ENCODE results near the gene PSORS1C2. TPM values are rescaled to one million over a fixed set of nuclear protein-coding genes. Genes with fewer than 3 reads are reported as not detected.

Gene PSORS1C2
- total and polyA plus RNA-seq, 2 experiments from 2014 or later: not detected

DNA sequence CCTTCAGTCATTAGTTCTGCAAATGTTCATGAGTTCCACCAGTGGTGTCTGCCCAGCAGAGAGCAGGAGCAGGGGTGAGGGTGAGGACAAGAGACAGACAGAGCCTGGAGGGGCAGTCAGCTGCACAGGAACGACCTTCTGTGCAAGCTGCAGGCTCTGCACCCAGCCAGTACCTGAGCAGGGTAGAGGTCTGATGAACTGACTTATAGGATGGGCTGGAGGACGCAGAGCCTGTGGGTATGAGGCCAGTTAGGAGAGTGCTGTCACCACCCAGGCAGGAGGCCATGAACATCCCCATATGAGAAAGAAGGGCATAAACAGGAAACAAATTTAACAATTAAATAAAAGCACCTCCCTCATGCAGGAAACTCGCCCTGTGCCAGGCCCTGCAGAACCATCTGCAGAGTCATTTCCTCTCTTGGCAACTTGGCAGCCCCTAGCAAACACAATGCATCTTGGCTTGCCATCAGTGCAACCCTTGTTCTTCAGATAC is 44.4 kb downstream of the PSORS1C2 start:
- in situ Hi-C loops (cut with MboI): loop anchor here (25.0 kb wide), 1 partner anchor 357 kb away; the partner anchor contains the start of genes FLOT1 and IER3
- peak; percentile 51 for DNase-seq
- no peaks in the 10 kb centered on the region for H4K20me1 ChIP-seq (ENCODE audit: insufficient read depth)
- no peak overlapping the region for H3K4me3 ChIP-seq
- H3K9ac ChIP-seq: no peak overlapping the region
- H2AFZ ChIP-seq: no peak overlapping the region
- no peaks in the 10 kb centered on the region for H3F3A ChIP-seq (ENCODE audit: insufficient read depth)
- no peaks in the 10 kb centered on the region for H3K27me3 ChIP-seq (replicated peaks; ENCODE audit: insufficient read depth)
- H3K79me2 ChIP-seq (ENCODE audit: insufficient read depth): no peaks in the 10 kb centered on the region
- peaks cover 4% of the 10 kb centered on the region; the same call in 1 of the 2 replicates for H3K4me1 ChIP-seq (ENCODE audit: insufficient read depth)
- no peak overlapping the region for H3K4me2 ChIP-seq (ENCODE audit: unreplicated experiment)
- H3K36me3 ChIP-seq (ENCODE audit: low read depth): no peaks in the 10 kb centered on the region
- no peak for TF ChIP-seq EZH2 (IDR thresholded peaks at IDR 0.05; ENCODE audit: insufficient read depth, poor library complexity, severe bottlenecking)
- TF ChIP-seq EZH2phosphoT487 (IDR thresholded peaks at IDR 0.05; ENCODE audit: insufficient read depth, low read depth): no peak
- H3K27ac ChIP-seq: no peak overlapping the region
- WGBS, 2 experiments (ENCODE audit: low coverage in 1 of 2, low lambda C conversion rate in 2 of 2, missing lambda C conversion rate in 2 of 2): 51 to 53% methylated on average over 3 of the region's 3 CpGs
- H3K9me3 ChIP-seq (ENCODE audit: low read depth): no peaks in the 10 kb centered on the region
- H3K9me2 ChIP-seq (ENCODE audit: insufficient read depth): no peaks in the 10 kb centered on the region

DNA sequence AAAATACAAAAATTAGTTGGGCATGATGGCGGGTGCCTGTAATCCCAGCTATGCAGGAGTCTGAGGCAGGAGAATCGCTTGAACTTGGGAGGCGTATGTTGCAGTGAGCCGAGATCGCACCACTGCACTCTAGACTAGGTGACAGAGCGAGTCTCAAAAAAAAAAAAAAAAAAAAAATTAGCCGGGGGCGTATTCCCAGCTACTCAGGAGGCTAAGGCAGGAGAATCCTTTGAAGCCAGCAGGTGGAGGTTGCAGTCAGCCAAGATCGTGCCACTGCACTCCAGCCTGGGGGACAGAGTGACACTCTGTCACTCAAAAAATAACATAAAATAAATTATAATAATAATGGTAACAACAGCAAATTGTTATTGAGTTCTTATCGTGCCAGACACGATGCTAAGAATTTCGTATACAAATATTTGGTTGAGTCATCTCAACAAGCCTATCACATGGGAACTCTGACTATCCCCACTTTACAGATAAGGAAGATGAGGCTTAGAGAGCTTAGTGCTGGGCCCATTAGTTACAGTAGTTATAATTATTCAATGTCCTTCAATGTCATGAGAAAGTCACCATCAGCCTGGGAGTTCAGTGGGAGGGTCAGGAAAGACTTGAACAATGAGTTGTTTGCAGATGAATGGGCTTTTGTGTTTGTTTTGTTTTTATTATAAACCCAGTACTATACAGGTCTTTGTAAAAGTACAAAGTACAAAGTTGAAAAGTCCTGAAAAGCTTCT is 45.9 kb downstream of the PSORS1C2 start:
- H2AFZ ChIP-seq: no peak overlapping the region
- H3K36me3 ChIP-seq (ENCODE audit: low read depth): no peaks in the 10 kb centered on the region
- H3K9ac ChIP-seq: no peak overlapping the region
- H3F3A ChIP-seq (ENCODE audit: insufficient read depth): no peaks in the 10 kb centered on the region
- no peak overlapping the region for H3K27ac ChIP-seq
- DNase-seq: no peak
- H3K4me3 ChIP-seq: no peak overlapping the region
- H3K4me1 ChIP-seq (ENCODE audit: insufficient read depth): peaks cover 4% of the 10 kb centered on the region; the same call in 1 of the 2 replicates
- no peaks in the 10 kb centered on the region for H3K27me3 ChIP-seq (replicated peaks; ENCODE audit: insufficient read depth)
- H3K79me2 ChIP-seq (ENCODE audit: insufficient read depth): no peaks in the 10 kb centered on the region
- WGBS, 2 experiments (ENCODE audit: low coverage in 1 of 2, low lambda C conversion rate in 2 of 2, missing lambda C conversion rate in 2 of 2): 85 to 86% methylated on average over 12 of the region's 12 CpGs
- no peaks in the 10 kb centered on the region for H4K20me1 ChIP-seq (ENCODE audit: insufficient read depth)
- no peaks in the 10 kb centered on the region for H3K9me2 ChIP-seq (ENCODE audit: insufficient read depth)
- in situ Hi-C loops (cut with MboI): loop anchor here (25.0 kb wide), 1 partner anchor 356 kb away; the partner anchor contains the start of genes FLOT1 and IER3
- no peak overlapping the region for H3K4me2 ChIP-seq (ENCODE audit: unreplicated experiment)
- TF ChIP-seq EZH2phosphoT487 (IDR thresholded peaks at IDR 0.05; ENCODE audit: insufficient read depth, low read depth) (no peak), EZH2 (IDR thresholded peaks at IDR 0.05; ENCODE audit: insufficient read depth, poor library complexity, severe bottlenecking) (no peak)
- H3K9me3 ChIP-seq (ENCODE audit: low read depth): no peaks in the 10 kb centered on the region

DNA sequence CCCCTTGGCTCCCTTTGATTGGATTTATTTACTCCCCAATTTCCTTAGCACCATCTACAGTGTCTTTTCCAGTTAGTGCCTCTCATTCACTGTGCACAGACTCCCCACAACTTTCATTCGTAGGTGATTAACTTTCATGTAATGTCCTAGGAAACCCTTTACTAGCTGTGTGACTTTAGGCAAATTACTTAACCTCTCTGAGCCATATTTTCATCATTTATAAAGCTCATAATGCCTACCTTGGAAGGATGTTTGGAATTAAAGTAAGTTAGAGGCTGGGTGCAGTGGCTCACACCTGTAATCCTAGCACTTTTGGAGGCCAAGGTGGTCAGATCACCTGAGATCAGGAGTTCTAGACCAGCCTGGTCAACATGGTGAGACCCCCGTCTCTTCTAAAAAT is 46.6 kb downstream of the PSORS1C2 start:
- DNase-seq: no peak
- in situ Hi-C loops (cut with MboI): loop anchor here (25.0 kb wide), 1 partner anchor 355 kb away; the partner anchor contains the start of genes FLOT1 and IER3
- WGBS, 2 experiments (ENCODE audit: low coverage in 1 of 2, low lambda C conversion rate in 2 of 2, missing lambda C conversion rate in 2 of 2): 90 to 91% methylated on average over 2 of the region's 2 CpGs

DNA sequence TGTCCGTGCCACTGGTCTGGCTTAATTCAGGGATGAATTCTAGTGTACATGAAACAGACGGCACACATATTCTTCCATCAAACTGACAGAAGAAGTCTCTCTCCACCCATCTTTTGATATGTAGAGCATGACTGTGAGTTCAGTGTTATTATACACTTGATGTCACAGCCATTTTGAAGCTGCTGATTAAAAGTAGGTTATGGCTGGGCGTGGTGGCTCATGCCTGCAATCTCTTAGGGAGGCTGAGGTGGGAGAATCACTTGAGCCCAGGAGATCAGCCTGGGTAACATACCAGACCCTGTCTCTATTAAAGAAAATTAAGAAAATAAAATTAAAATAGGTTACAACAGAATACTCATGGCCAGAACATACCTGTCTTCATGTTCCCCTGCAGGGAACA is 47.2 kb downstream of the PSORS1C2 start:
- H3K4me1 ChIP-seq (ENCODE audit: insufficient read depth): peaks cover 12% of the 10 kb centered on the region
- H3K9ac ChIP-seq: no peak overlapping the region
- H3K9me2 ChIP-seq (ENCODE audit: insufficient read depth): no peaks in the 10 kb centered on the region
- H3K27me3 ChIP-seq (replicated peaks; ENCODE audit: insufficient read depth): no peaks in the 10 kb centered on the region
- 32 to 33% methylated on average over 3 of the region's 3 CpGs for WGBS, 2 experiments (ENCODE audit: low coverage in 1 of 2, low lambda C conversion rate in 2 of 2, missing lambda C conversion rate in 2 of 2)
- no peak overlapping the region for H3K4me2 ChIP-seq (ENCODE audit: unreplicated experiment)
- no peak overlapping the region for H3K4me3 ChIP-seq
- H3F3A ChIP-seq (ENCODE audit: insufficient read depth): peaks cover 8% of the 10 kb centered on the region
- in situ Hi-C loops (cut with MboI): loop anchor here (25.0 kb wide), 1 partner anchor 354 kb away; the partner anchor contains the start of genes FLOT1 and IER3
- TF ChIP-seq EZH2phosphoT487 (IDR thresholded peaks at IDR 0.05; ENCODE audit: insufficient read depth, low read depth) (no peak), EZH2 (IDR thresholded peaks at IDR 0.05; ENCODE audit: insufficient read depth, poor library complexity, severe bottlenecking) (no peak)
- H3K27ac ChIP-seq: no peak overlapping the region
- no peak for DNase-seq
- no peaks in the 10 kb centered on the region for H3K79me2 ChIP-seq (ENCODE audit: insufficient read depth)
- H2AFZ ChIP-seq: no peak overlapping the region
- H4K20me1 ChIP-seq (ENCODE audit: insufficient read depth): no peaks in the 10 kb centered on the region
- no peaks in the 10 kb centered on the region for H3K9me3 ChIP-seq (ENCODE audit: low read depth)
- H3K36me3 ChIP-seq (ENCODE audit: low read depth): no peaks in the 10 kb centered on the region

More for the DNA sequence above, 46.6 kb downstream of the PSORS1C2 start:
- Histone ChIP-seq H3K27ac (no peak overlapping the region), H3F3A (ENCODE audit: insufficient read depth) (peaks cover 2% of the 10 kb centered on the region), H3K4me1 (ENCODE audit: insufficient read depth) (peaks cover 6% of the 10 kb centered on the region), H3K4me3 (no peak overlapping the region), H4K20me1 (ENCODE audit: insufficient read depth) (no peaks in the 10 kb centered on the region), H3K9me3 (ENCODE audit: low read depth) (no peaks in the 10 kb centered on the region), H2AFZ (no peak overlapping the region), H3K79me2 (ENCODE audit: insufficient read depth) (no peaks in the 10 kb centered on the region), H3K9me2 (ENCODE audit: insufficient read depth) (no peaks in the 10 kb centered on the region), H3K27me3 (replicated peaks; ENCODE audit: insufficient read depth) (no peaks in the 10 kb centered on the region), H3K4me2 (ENCODE audit: unreplicated experiment) (no peak overlapping the region), H3K36me3 (ENCODE audit: low read depth) (no peaks in the 10 kb centered on the region), H3K9ac (no peak overlapping the region)
- TF ChIP-seq EZH2 (IDR thresholded peaks at IDR 0.05; ENCODE audit: insufficient read depth, poor library complexity, severe bottlenecking) (no peak), EZH2phosphoT487 (IDR thresholded peaks at IDR 0.05; ENCODE audit: insufficient read depth, low read depth) (no peak)

All from GM23248 (cell line).